ENCODE results near the gene LRRC8E. TPM values are rescaled to one million over a fixed set of nuclear protein-coding genes. Genes with fewer than 3 reads are reported as not detected.

The LRRC8E gene
- total and polyA plus RNA-seq, 10 of the 15 experiments (the other 5 are each of a cell fraction or from before 2014, with no cell fraction given): 0.04 to 0.32 (median 0.25) TPM; not detected in 7

DNA sequence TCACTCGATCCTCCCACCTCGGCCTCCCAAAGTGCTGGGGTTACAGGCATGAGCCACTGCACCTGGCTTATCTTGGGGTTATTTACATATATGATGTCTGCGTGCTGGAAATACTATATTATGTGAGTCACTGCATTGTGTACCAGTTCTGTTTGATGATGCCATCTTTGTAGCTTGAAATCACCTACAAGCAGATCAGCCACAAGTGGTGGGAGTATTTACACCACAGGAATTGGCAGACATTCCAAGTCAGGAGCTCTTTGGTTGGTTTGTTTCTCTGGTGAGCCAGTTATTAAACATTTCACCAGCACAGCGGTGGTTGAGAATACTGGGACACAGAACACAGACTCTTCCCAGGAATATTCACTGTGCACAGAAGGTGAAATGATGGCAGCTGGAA, 59.6 kb downstream of the LRRC8E start:
- FAIRE-seq (no peak), DNase-seq (ENCODE audit: low read depth, low spot score) (no peak), ATAC-seq (no peak)
- ChIA-PET CTCF (no interaction called here), RAD21 (ENCODE audit: unreplicated experiment) (no interaction called here), POLR2A (no interaction called here), SMC1A (ENCODE audit: uncharacterized antibody, unreplicated experiment) (no interaction called here)
- Histone ChIP-seq H3K27ac (ENCODE audit: control insufficient read depth, insufficient read depth) (no peak overlapping the region), H3K36me3 (ENCODE audit: control insufficient read depth in 2 of 2, insufficient read depth in 2 of 2, low read length in 1 of 2) (no peaks in the 10 kb centered on the region), H3K9ac (ENCODE audit: control insufficient read depth, insufficient read depth, low read length) (no peak overlapping the region), H3K79me2 (ENCODE audit: control insufficient read depth, insufficient read depth, low read length) (peaks cover 7% of the 10 kb centered on the region), H3K9me3 (replicated peaks; ENCODE audit: control insufficient read depth, insufficient read depth, low read length) (no peaks in the 10 kb centered on the region), H3K27me3 (replicated peaks in 1 of 2; ENCODE audit: control insufficient read depth in 2 of 2, insufficient read depth in 2 of 2, low read length in 1 of 2) (no peaks in the 10 kb centered on the region), H3K4me3 (no peak overlapping the region), H3K4me1 (ENCODE audit: control insufficient read depth, insufficient read depth, low read length) (peaks cover 4% of the 10 kb centered on the region; the same call in 1 of the 2 replicates), H3K4me2 (ENCODE audit: control insufficient read depth, insufficient read depth) (no peak overlapping the region), H2AFZ (ENCODE audit: control insufficient read depth, low read depth, low read length) (no peak overlapping the region), H4K20me1 (ENCODE audit: control insufficient read depth, insufficient read depth) (no peaks in the 10 kb centered on the region)
- WGBS (ENCODE audit: insufficient coverage, insufficient replicate concordance, low lambda C conversion rate, missing lambda C conversion rate): 97% methylated on average over 4 of the region's 4 CpGs
- BruUV-seq (replicated peaks): no TSS peak
- TF ChIP-seq, protein P1, sequence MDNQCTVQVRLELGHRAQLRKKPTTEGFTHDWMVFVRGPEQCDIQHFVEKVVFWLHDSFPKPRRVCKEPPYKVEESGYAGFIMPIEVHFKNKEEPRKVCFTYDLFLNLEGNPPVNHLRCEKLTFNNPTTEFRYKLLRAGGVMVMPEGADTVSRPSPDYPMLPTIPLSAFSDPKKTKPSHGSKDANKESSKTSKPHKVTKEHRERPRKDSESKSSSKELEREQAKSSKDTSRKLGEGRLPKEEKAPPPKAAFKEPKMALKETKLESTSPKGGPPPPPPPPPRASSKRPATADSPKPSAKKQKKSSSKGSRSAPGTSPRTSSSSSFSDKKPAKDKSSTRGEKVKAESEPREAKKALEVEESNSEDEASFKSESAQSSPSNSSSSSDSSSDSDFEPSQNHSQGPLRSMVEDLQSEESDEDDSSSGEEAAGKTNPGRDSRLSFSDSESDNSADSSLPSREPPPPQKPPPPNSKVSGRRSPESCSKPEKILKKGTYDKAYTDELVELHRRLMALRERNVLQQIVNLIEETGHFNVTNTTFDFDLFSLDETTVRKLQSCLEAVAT (IDR thresholded peaks at IDR 0.05): no peak
- TF ChIP-seq POLR2AphosphoS2 (IDR thresholded peaks at IDR 0.05; ENCODE audit: low read depth, low read length) (no peak), ZNF622 (IDR thresholded peaks at IDR 0.05) (no peak), SMAD1 (IDR thresholded peaks at IDR 0.05; ENCODE audit: low read depth, partially characterized antibody) (no peak), KDM1A (IDR thresholded peaks at IDR 0.05; ENCODE audit: borderline replicate concordance) (no peak), POU2F2 (IDR thresholded peaks at IDR 0.05; ENCODE audit: borderline replicate concordance, low read depth, low read length) (no peak), PAX8 (IDR thresholded peaks at IDR 0.05) (no peak), MEF2A (IDR thresholded peaks at IDR 0.05; ENCODE audit: insufficient read depth, low read depth, low read length) (no peak), ATF7 (IDR thresholded peaks at IDR 0.05; ENCODE audit: low read depth) (no peak), TBL1XR1 (IDR thresholded peaks at IDR 0.05; ENCODE audit: low read depth, low read length) (no peak), MYC (IDR thresholded peaks at IDR 0.05; ENCODE audit: insufficient read depth, insufficient read length, insufficient replicate concordance, low read length, severe bottlenecking) (no peak)
- TF ChIP-seq, protein P2, sequence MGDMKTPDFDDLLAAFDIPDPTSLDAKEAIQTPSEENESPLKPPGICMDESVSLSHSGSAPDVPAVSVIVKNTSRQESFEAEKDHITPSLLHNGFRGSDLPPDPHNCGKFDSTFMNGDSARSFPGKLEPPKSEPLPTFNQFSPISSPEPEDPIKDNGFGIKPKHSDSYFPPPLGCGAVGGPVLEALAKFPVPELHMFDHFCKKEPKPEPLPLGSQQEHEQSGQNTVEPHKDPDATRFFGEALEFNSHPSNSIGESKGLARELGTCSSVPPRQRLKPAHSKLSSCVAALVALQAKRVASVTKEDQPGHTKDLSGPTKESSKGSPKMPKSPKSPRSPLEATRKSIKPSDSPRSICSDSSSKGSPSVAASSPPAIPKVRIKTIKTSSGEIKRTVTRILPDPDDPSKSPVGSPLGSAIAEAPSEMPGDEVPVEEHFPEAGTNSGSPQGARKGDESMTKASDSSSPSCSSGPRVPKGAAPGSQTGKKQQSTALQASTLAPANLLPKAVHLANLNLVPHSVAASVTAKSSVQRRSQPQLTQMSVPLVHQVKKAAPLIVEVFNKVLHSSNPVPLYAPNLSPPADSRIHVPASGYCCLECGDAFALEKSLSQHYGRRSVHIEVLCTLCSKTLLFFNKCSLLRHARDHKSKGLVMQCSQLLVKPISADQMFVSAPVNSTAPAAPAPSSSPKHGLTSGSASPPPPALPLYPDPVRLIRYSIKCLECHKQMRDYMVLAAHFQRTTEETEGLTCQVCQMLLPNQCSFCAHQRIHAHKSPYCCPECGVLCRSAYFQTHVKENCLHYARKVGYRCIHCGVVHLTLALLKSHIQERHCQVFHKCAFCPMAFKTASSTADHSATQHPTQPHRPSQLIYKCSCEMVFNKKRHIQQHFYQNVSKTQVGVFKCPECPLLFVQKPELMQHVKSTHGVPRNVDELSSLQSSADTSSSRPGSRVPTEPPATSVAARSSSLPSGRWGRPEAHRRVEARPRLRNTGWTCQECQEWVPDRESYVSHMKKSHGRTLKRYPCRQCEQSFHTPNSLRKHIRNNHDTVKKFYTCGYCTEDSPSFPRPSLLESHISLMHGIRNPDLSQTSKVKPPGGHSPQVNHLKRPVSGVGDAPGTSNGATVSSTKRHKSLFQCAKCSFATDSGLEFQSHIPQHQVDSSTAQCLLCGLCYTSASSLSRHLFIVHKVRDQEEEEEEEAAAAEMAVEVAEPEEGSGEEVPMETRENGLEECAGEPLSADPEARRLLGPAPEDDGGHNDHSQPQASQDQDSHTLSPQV (IDR thresholded peaks at IDR 0.05): no peak
- intact Hi-C loops (cut with micrococcal nuclease; ENCODE audit: unreplicated experiment): loop anchor here (10.0 kb wide), 1 partner anchor 207 kb away; no protein-coding TSS in a partner anchor
- in situ Hi-C loops (cut with MboI): loop anchor here (10.0 kb wide), 1 partner anchor 307 kb away; no protein-coding TSS in a partner anchor
